ENCODE measurements around the gene AACS. TPM values are rescaled to one million over a fixed set of nuclear protein-coding genes. Genes with fewer than 3 reads are reported as not detected.
"Not testable (repeated sequence)": the region's sequence is repeated elsewhere in the genome, so short reads cannot be mapped to it uniquely, and the experiment has no call there.

AACS gene
- total RNA-seq, 2 experiments from 2014 or later = 25.4 to 25.5 TPM

DNA sequence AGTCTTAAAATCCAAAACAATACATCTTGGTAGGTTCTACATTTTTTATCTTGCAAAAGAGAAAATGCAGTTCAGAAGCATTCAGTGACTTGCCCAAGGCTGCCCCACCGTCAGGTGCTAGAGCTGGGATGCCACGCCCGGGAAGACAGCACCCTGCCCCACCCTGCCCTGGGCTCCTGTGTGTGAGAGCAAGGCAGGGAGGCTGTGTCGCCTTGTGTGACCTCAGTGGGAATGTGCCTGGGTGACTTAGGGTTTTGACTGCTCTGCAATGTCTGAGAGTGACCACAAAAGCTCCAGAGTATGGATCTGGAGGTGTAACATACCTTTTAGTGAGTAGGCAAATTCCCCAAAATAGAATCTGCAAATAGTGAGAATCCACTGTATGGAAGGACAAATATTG is 60.0 kb downstream of the AACS start:
- Mint-ChIP-seq H3K27ac (no peak overlapping the region), H3K9me3 (no peaks in the 10 kb centered on the region), H3K36me3 (peaks cover 1% of the 10 kb centered on the region), H3K27me3 (no peaks in the 10 kb centered on the region), H3K4me1 (no peaks in the 10 kb centered on the region), H3K4me3 (no peak overlapping the region)
- POLR2A ChIA-PET = no interaction called here
- no peak for ATAC-seq (ENCODE audit: low read depth)
- DNase-seq = no peak

DNA sequence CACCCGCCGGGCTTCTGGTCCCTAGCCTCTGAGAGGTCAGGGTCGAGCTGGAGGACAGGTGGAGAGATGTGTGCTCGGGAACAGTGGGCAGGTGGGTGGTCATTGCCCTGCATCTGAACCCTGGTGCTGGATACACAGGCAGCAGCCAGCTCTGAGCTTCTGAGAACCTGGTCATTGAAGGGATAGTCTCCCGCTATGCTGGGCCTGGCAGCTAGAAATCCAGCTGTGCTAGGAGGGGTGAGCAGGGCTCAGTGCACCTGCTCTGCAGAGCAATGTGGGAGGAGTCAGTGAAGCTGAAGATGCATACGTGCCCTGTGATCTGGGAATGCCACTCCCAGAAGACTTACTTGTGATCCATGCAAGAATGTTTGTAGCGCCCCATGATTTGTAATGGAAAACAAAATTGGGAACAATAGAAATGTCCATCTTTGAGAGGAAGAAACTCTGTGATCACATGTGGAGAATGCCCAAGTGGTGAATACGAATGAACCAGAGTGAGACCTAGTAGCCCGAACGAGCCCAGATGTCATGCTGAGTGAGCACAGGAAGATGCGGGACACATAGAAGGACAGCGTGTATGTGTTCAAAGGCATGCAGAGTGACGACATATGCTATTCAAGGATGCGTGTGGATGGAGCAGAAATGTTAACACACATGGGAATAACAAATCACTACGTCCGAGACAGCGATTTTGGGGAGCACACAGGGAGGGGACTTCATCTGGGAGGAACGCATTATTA is 63.4 kb downstream of the AACS start:
- Mint-ChIP-seq H3K36me3 (peaks cover 5% of the 10 kb centered on the region), H3K27me3 (no peaks in the 10 kb centered on the region), H3K4me1 (no peaks in the 10 kb centered on the region), H3K4me3 (no peak overlapping the region), H3K9me3 (no peaks in the 10 kb centered on the region), H3K27ac (no peak overlapping the region)
- POLR2A ChIA-PET = no interaction called here
- DNase-seq (no peak), ATAC-seq (ENCODE audit: low read depth) (no peak)

DNA sequence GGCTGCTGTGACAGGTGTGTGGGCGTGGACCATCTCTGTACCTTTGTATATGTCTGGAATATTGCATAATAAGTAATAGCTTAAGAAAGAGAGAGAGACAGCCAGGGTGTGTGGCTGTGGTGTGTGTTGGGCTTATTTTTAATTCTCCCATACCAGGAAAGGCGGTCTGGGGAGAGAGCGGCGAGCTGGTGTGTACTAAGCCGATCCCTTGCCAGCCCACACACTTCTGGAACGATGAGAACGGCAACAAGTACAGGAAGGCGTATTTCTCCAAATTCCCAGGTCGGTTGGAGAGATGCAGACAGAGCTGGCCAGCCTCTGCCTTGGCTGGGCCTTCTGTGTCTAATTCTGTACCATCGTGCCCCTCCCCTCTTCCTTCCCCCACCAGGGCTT is 63.9 kb downstream of the AACS start:
- Mint-ChIP-seq H3K27ac (no peak overlapping the region), H3K4me3 (no peak overlapping the region)

DNA sequence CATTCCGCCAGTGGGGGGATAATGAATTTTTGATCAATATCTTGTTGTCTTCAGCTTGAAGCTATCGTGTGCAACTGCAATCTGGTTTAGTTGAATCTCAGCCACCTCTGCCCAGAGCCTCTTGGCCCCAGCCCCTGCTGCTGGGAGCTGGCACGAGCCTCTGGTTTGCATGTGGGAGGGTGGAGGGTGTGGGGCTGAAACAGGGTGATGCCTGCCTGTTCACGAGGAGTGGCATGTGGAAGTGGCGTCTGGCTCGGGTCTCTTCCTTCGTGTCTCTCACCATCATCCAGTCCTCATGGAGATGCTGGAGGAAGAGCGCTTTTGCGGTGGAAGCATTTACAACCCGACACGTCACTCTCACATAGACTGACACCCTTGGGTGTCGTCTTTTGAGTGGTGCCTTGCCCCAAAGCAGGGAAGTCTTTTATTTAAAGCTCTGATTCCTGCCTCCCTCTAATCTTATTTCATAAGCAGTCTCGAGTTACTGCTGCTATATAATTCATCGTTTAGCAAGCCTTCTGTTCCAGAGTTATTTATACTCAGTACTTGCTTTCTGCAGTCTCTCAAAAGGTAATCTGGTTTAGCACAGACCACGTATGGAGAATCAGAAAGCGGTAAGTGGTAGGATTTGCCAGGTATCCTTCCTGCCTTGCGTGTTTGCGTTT is 64.5 kb downstream of the AACS start:
- Mint-ChIP-seq H3K9me3 (no peaks in the 10 kb centered on the region), H3K27me3 (no peaks in the 10 kb centered on the region), H3K36me3 (peaks cover 5% of the 10 kb centered on the region), H3K4me3 (no peak overlapping the region), H3K27ac (no peak overlapping the region), H3K4me1 (no peaks in the 10 kb centered on the region)
- POLR2A ChIA-PET = no interaction called here
- ATAC-seq (ENCODE audit: low read depth) = no peak
- DNase-seq = no peak

More for the DNA sequence above, 63.9 kb downstream of the AACS start:
- Mint-ChIP-seq H3K36me3 (peaks cover 5% of the 10 kb centered on the region), H3K27me3 (no peaks in the 10 kb centered on the region), H3K9me3 (no peaks in the 10 kb centered on the region), H3K4me1 (no peaks in the 10 kb centered on the region)
- ATAC-seq (ENCODE audit: low read depth) (no peak), DNase-seq (no peak)
- POLR2A ChIA-PET = no interaction called here

DNA sequence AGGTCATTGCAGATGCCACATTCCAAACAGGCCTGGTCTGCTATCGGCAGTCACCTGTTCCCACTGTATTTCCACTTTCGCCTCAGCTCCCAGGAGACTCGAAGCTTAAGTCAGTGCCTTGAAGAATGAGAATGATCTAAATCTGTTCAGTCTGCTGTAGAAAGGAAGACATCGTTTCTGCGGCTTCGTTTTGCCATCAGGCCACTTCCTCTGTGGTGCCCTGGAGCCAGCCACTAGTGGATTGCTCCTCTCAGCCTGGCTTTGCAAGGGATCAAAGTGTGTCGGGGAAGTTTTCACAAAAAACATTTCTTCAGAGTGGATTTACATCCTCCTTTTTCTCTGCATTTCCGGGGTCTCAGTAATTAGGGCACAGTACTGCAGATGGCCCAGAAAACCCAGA is 66.7 kb downstream of the AACS start:
- POLR2A ChIA-PET = interaction anchor here (0.5 kb wide), 1 partner anchor 98 kb away, joined by 4 read pairs; no protein-coding TSS in a partner anchor
- H3K27ac Mint-ChIP-seq = no peak overlapping the region
- no peak overlapping the region for H3K4me3 Mint-ChIP-seq
- no peak for ATAC-seq (ENCODE audit: low read depth)
- peaks cover 5% of the 10 kb centered on the region for H3K36me3 Mint-ChIP-seq
- DNase-seq = no peak
- no peaks in the 10 kb centered on the region for H3K4me1 Mint-ChIP-seq
- no peaks in the 10 kb centered on the region for H3K9me3 Mint-ChIP-seq
- no peaks in the 10 kb centered on the region for H3K27me3 Mint-ChIP-seq

DNA sequence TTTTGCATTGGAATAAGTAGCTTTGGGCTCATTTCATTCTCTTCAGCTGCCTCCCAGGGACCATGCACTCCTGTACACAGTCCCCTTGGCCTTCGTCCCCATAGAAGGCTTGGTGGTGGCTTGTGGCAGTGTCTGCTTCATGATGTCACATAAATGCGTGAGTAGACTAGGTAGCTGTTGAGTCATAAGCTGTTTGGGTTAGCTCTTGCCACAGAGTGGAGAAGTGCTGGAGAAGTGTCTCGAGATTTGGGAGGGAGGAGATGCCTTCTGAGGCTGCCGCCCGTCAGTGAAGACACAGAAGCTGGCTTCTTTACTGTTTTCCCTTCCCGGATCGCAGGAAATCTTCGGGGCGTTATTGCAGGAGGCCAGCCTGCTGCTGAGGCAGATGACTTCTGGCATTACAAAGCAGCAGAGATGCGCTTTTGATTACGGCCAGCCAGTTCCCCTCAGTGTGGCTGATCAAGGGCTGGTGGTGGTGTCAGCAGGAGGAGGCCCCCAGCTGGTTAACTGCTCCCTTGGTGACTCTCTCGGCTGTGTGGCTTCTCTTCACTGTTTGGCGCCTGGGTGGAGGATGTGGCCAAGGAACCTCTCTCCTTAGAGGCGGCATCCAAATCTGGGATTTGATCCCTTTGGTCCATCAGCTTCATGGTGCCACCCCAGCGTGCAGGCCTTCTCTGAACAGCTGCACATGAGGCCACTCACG is 67.6 kb downstream of the AACS start:
- Mint-ChIP-seq H3K4me3 (no peak overlapping the region), H3K27me3 (no peaks in the 10 kb centered on the region), H3K4me1 (no peaks in the 10 kb centered on the region), H3K9me3 (no peaks in the 10 kb centered on the region), H3K36me3 (peaks cover 5% of the 10 kb centered on the region), H3K27ac (no peak overlapping the region)
- no peak for DNase-seq
- POLR2A ChIA-PET = no interaction called here
- ATAC-seq (ENCODE audit: low read depth) = no peak

DNA sequence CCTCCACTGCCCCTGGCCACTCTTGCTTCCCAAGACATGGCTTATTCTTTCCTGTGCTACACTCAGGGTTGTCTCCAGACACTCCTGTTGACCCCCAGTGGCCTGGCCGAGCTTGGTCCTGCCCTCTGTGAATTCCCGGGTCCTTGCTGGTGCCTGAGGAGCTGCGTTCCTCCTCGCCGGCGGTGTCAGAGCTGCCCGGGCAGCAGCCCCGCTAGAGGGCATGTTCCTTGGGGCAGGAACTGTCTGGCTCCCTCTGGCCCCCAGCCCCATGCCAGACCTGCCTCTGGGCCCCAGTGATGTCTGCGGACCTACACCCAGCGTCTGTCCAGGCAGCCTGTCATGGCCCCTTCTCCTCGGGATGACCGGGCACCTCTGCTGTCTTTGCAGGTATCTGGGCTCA is 68.4 kb downstream of the AACS start:
- H3K27ac Mint-ChIP-seq = no peak overlapping the region
- POLR2A ChIA-PET = no interaction called here
- H3K27me3 Mint-ChIP-seq = no peaks in the 10 kb centered on the region
- DNase-seq (no peak), ATAC-seq (ENCODE audit: low read depth) (no peak)
- no peak overlapping the region for H3K4me3 Mint-ChIP-seq
- H3K36me3 Mint-ChIP-seq = peaks cover 4% of the 10 kb centered on the region
- no peaks in the 10 kb centered on the region for H3K4me1 Mint-ChIP-seq
- H3K9me3 Mint-ChIP-seq = no peaks in the 10 kb centered on the region

DNA sequence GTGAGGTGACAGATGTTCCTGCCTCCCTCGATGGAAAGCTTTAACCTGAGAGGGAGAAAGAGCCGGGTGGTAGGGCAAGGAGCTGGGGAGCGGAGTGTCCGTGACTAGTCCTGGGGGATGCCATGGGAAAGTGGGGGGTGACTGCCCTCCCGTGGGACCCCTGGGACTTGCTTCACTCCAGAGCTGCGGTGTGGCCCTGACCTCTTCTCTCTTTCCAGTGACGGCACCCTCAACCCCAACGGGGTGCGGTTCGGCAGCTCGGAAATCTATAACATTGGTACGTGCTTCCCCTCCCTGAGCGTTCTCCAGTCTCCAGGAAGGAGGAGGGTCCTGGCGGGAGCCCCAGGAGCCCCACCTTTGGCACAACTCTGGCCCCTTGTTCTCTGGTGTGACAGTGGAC is 69.3 kb downstream of the AACS start:
- POLR2A ChIA-PET = no interaction called here

DNA sequence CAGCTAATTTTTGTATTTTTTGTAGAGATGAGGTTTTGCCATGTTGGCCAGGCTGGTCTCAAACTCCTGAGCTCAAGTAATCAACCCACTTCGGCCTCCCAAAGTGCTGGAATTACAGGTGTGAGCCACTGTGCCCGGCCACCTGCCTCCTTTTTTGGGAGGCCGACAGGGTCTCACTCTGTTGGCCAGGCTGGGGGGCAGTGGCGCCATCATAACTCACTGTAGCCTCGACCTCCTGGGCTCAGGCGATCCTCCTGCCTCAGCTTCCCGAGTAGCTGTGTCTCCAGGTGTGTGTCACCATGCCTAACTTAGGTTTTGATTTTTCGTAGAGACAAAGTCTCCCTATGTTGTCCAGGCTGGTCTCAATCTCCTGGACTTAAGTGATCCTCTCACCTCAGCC is 70.7 kb downstream of the AACS start:
- no peak overlapping the region for H3K4me3 Mint-ChIP-seq
- no peaks in the 10 kb centered on the region for H3K27me3 Mint-ChIP-seq
- no peak for ATAC-seq (ENCODE audit: low read depth)
- no peaks in the 10 kb centered on the region for H3K36me3 Mint-ChIP-seq
- no peaks in the 10 kb centered on the region for H3K4me1 Mint-ChIP-seq
- no peak for DNase-seq
- H3K9me3 Mint-ChIP-seq = no peaks in the 10 kb centered on the region
- POLR2A ChIA-PET = no interaction called here
- no peak overlapping the region for H3K27ac Mint-ChIP-seq

More for the DNA sequence above, 69.3 kb downstream of the AACS start:
- H3K27me3 Mint-ChIP-seq = no peaks in the 10 kb centered on the region
- no peak overlapping the region for H3K27ac Mint-ChIP-seq
- H3K4me1 Mint-ChIP-seq = no peaks in the 10 kb centered on the region
- DNase-seq = no peak
- no peaks in the 10 kb centered on the region for H3K9me3 Mint-ChIP-seq
- H3K4me3 Mint-ChIP-seq = no peak overlapping the region
- no peak for ATAC-seq (ENCODE audit: low read depth)
- peaks cover 4% of the 10 kb centered on the region for H3K36me3 Mint-ChIP-seq

DNA sequence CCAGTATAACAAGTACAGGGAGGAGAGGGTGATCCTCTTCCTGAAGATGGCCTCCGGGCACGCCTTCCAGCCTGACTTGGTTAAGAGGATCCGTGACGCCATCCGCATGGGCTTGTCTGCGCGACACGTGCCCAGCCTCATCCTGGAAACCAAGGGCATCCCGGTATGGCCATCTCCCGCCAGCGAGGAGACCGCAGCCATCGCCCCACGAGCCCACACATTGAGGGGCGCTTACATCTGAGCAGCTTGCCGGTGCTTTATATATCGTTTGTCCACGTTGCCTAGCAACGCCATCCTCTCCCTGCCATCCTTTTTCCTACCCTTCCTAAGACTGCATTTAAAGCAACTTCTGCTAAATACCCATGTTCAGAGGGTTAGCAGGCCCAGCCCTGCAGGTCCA is 71.5 kb downstream of the AACS start:
- no peak for DNase-seq
- Mint-ChIP-seq H3K27me3 (no peaks in the 10 kb centered on the region), H3K27ac (no peak overlapping the region), H3K4me1 (no peaks in the 10 kb centered on the region), H3K36me3 (no peaks in the 10 kb centered on the region), H3K9me3 (no peaks in the 10 kb centered on the region), H3K4me3 (no peak overlapping the region)
- POLR2A ChIA-PET = no interaction called here
- ATAC-seq (ENCODE audit: low read depth) = no peak

DNA sequence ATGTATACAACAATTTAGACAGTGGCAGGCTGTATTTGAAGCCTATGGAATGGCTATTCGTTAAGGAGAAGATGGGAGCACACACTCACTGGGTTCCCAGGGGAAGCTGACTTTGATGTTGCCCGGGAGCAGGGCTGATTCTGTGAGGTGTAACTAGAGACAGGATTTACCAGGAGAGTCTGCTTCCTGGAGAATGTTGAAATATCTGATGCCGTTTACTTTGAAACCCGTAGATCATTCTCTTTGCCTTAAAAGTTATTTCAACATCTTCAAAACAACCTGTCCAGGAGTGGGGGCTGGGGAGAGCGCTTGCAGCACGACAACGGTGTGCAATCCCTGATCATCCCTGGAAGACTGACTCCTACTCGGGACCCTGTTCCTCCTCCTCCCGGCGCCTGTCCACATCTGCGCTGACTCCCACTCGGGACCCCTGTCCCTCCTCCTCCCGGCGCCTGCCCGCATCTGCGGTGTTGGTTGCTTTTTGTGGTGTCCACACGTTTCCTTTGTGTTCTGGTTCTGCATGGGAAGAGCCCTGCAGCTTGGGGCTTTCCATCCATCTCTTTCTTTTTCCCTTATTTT is 72.6 kb downstream of the AACS start:
- no peaks in the 10 kb centered on the region for H3K27me3 Mint-ChIP-seq
- ATAC-seq (ENCODE audit: low read depth) = no peak
- no peak for DNase-seq
- H3K9me3 Mint-ChIP-seq = no peaks in the 10 kb centered on the region
- peaks cover 2% of the 10 kb centered on the region for H3K4me1 Mint-ChIP-seq
- H3K36me3 Mint-ChIP-seq = no peaks in the 10 kb centered on the region
- H3K4me3 Mint-ChIP-seq = no peak overlapping the region
- POLR2A ChIA-PET = no interaction called here
- H3K27ac Mint-ChIP-seq = no peak overlapping the region

DNA sequence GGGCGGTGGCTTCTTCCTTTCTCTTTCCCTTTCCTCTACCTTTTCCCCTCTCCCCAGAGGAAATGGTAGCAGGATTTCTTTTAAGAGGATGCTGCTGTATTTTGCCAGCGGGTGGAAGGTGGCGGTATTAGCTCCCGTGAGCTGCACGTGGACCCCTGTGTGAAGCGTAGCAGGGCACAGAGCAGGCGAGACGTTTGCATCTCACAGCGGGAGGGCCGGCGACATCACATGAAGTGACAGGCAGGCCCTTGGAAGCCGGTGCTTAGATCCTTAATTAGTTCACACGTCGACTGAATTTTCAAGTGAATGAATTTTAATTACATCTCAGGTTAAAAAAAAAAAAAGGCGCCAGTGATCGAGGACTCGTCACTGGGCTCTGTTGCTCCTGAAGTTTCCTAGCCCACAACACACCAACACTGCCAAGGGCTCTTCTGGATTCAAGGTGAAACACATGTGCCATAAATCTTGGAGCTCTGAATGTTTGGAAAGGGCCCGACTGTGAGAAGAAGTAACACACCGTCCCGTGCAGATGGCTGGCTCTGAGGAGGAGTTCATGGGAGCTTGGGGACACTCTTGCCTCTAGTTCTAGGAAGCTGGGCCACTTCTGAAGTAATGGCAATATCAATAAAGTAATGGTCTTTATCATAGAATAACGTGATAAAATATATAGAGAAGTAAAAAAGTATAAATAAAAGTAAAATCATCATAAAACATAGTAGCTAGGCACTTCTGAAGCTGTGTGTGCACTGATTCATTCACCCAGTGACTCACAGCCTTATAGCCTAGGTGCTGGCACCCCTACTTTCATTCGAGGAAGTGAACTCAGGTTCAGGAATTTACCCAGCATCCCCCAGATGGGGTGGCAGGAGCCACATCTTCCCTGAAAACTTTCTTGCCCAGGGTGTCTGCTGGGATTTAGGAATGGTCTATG is 75.3 kb downstream of the AACS start:
- ATAC-seq (ENCODE audit: low read depth) (no peak), DNase-seq (no peak)
- Mint-ChIP-seq H3K27ac (no peak overlapping the region), H3K36me3 (no peaks in the 10 kb centered on the region), H3K4me3 (no peak overlapping the region), H3K4me1 (peaks cover 2% of the 10 kb centered on the region), H3K27me3 (no peaks in the 10 kb centered on the region), H3K9me3 (no peaks in the 10 kb centered on the region)
- POLR2A ChIA-PET = interaction anchor here (0.6 kb wide), 1 partner anchor 33 kb away, joined by 3 read pairs; no protein-coding TSS in a partner anchor

DNA sequence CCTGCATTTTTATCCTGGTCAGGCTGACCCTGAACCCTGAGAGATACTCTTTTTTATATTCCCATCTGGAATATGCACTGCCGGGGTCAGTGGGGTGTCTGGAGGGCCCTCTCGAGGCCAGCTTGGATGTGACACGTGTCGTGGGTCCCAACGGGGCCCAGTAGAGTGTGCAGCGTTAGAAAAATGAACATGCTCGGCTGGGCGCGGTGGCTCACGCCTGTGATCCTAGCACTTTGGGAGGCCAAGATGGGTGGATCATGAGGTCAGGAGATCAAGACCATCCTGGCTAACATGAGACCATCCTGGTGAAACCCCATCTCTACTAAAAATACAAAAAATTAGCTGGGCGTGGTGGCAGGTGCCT is 76.0 kb downstream of the AACS start:
- DNase-seq; H3K27ac Mint-ChIP-seq; H3K36me3 Mint-ChIP-seq; H3K27me3 Mint-ChIP-seq; H3K9me3 Mint-ChIP-seq; H3K4me3 Mint-ChIP-seq; ATAC-seq (ENCODE audit: low read depth); H3K4me1 Mint-ChIP-seq: not testable (repeated sequence)
- POLR2A ChIA-PET = interaction anchor here (0.6 kb wide), 1 partner anchor 33 kb away, joined by 3 read pairs; no protein-coding TSS in a partner anchor
